ENCODE results near the gene NTHL1.
"Not testable (repeated sequence)": the region's sequence is repeated elsewhere in the genome, so short reads cannot be mapped to it uniquely, and the experiment has no call there.

Gene NTHL1

GRCh38 chr16:2042171-2042985, 5.3 kb downstream of the NTHL1 start:
- DNase-seq (ENCODE audit: low read depth) = no peak

- DNase-seq (ENCODE audit: low read depth) = no peak
Measured at GRCh38 chr16:2040787-2041522, 6.7 kb downstream of the NTHL1 start.

- DNase-seq (ENCODE audit: low read depth) = no peak
Measured at GRCh38 chr16:2040041-2040786, 7.4 kb downstream of the NTHL1 start.

- DNase-seq (ENCODE audit: low read depth) = no peak
Measured at GRCh38 chr16:2039274-2040031, 8.2 kb downstream of the NTHL1 start.

- no peak for DNase-seq (ENCODE audit: low read depth)
Measured at GRCh38 chr16:2038382-2039231, 9.0 kb downstream of the NTHL1 start.

- DNase-seq (ENCODE audit: low read depth) = no peak
Measured at GRCh38 chr16:2037647-2038381, 9.8 kb downstream of the NTHL1 start.

GRCh38 chr16:2037115-2037514, 10.5 kb downstream of the NTHL1 start:
- DNase-seq (ENCODE audit: low read depth) = no peak

- no peak for DNase-seq (ENCODE audit: low read depth)
Measured at GRCh38 chr16:2036200-2036966, 11.3 kb downstream of the NTHL1 start.

- no peak for DNase-seq (ENCODE audit: low read depth)
Measured at GRCh38 chr16:2035431-2036199, 12.0 kb downstream of the NTHL1 start.

GRCh38 chr16:2034696-2035430, 12.8 kb downstream of the NTHL1 start:
- DNase-seq (ENCODE audit: low read depth) = no peak

- DNase-seq (ENCODE audit: low read depth) = not testable (repeated sequence)
Measured at GRCh38 chr16:2033909-2034695, 13.5 kb downstream of the NTHL1 start.

- no peak for DNase-seq (ENCODE audit: low read depth)
Measured at GRCh38 chr16:2033057-2033908, 14.4 kb downstream of the NTHL1 start.

- no peak for DNase-seq (ENCODE audit: low read depth)
Measured at GRCh38 chr16:2032285-2033056, 15.2 kb downstream of the NTHL1 start.

GRCh38 chr16:2031081-2031577, 16.5 kb downstream of the NTHL1 start:
- no peak for DNase-seq (ENCODE audit: low read depth)

GRCh38 chr16:2030036-2030435, 17.6 kb downstream of the NTHL1 start:
- no peak for DNase-seq (ENCODE audit: low read depth)

Data from T follicular helper cell (primary cell).